Measurements from ENCODE around the gene CUTA. TPM values are rescaled to one million over a fixed set of nuclear protein-coding genes. Genes with fewer than 3 reads are reported as not detected.
A peak's percentile ranks its signal among the peaks of the same experiment; 100 is the strongest.
"Not testable (repeated sequence)": the region's sequence is repeated elsewhere in the genome, so short reads cannot be mapped to it uniquely, and the experiment has no call there.

The CUTA gene
- total RNA-seq, 1 donor from 2014 or later: 153 TPM

- H3K9me3 ChIP-seq: no peaks in the 10 kb centered on the region
- intact Hi-C loops (cut with DNase I): no loop called here
- DNase-seq: no peak
- H3K27me3 ChIP-seq (ENCODE audit: low read depth): no peaks in the 10 kb centered on the region
- H3K4me1 ChIP-seq: peaks cover 28% of the 10 kb centered on the region
- peak; percentile 31 to 33 for ATAC-seq
- H3K27ac ChIP-seq: peak overlapping the region; percentile 79
- no peak for TF ChIP-seq CTCF (IDR thresholded peaks at IDR 0.05)
- no peaks in the 10 kb centered on the region for H3K36me3 ChIP-seq
- H3K4me3 ChIP-seq: no peak overlapping the region
These were observed 43.7 kb downstream of the CUTA start for GRCh38 chr6:33373960-33374910.

GRCh38 chr6:33372526-33373123, 45.3 kb downstream of the CUTA start:
- Histone ChIP-seq H3K4me3 (no peak overlapping the region), H3K4me1 (peaks cover 28% of the 10 kb centered on the region), H3K27ac (no peak overlapping the region), H3K9me3 (no peaks in the 10 kb centered on the region), H3K27me3 (ENCODE audit: low read depth) (no peaks in the 10 kb centered on the region), H3K36me3 (no peaks in the 10 kb centered on the region)
- no peak for ATAC-seq
- DNase-seq: no peak
- intact Hi-C loops (cut with DNase I): no loop called here
- TF ChIP-seq CTCF (IDR thresholded peaks at IDR 0.05): no peak

GRCh38 chr6:33371901-33372300, 46.0 kb downstream of the CUTA start:
- H3K36me3 ChIP-seq; intact Hi-C loops (cut with DNase I); H3K4me3 ChIP-seq; H3K27me3 ChIP-seq (ENCODE audit: low read depth); ATAC-seq; H3K27ac ChIP-seq; DNase-seq; H3K9me3 ChIP-seq: not testable (repeated sequence)
- peaks cover 28% of the 10 kb centered on the region for H3K4me1 ChIP-seq

GRCh38 chr6:33367715-33368025, 50.2 kb downstream of the CUTA start:
- H3K36me3 ChIP-seq; H3K4me3 ChIP-seq; H3K27ac ChIP-seq; DNase-seq; H3K27me3 ChIP-seq (ENCODE audit: low read depth); H3K4me1 ChIP-seq; ATAC-seq; intact Hi-C loops (cut with DNase I); H3K9me3 ChIP-seq: not testable (repeated sequence)

- H3K9me3 ChIP-seq: no peaks in the 10 kb centered on the region
- intact Hi-C loops (cut with DNase I): no loop called here
These were observed 50.7 kb downstream of the CUTA start for GRCh38 chr6:33367009-33367714.

More at GRCh38 chr6:33367009-33367714, 50.7 kb downstream of the CUTA start:
- no peaks in the 10 kb centered on the region for H3K27me3 ChIP-seq (ENCODE audit: low read depth)
- no peak overlapping the region for H3K27ac ChIP-seq
- no peaks in the 10 kb centered on the region for H3K4me1 ChIP-seq
- ATAC-seq (peak in 1 of 2 donors; percentile 40), DNase-seq (no peak)
- H3K4me3 ChIP-seq: no peak overlapping the region
- no peaks in the 10 kb centered on the region for H3K36me3 ChIP-seq
- TF ChIP-seq CTCF (IDR thresholded peaks at IDR 0.05): no peak

Small RNAs within 50 kb of the gene (microRNA-seq; reads per million reads assigned to microRNA genes)
- gene MIR5004 (ENCODE audit: borderline number of aligned reads): not detected

Other genes with a start within 250 kb of the CUTA start
- gene COL11A2, start 225.6 kb downstream of the CUTA start, total RNA-seq: 0.77 TPM
- gene RXRB, start 217.4 kb downstream of the CUTA start, total RNA-seq: 47.4 TPM
- gene SLC39A7, start 217.2 kb downstream of the CUTA start, total RNA-seq: 76.0 TPM
- gene HSD17B8, start 213.5 kb downstream of the CUTA start, total RNA-seq: 13.3 TPM
- gene RING1, start 209.6 kb downstream of the CUTA start, total RNA-seq: 43.1 TPM
- 59.7 TPM for gene VPS52, start 146.2 kb downstream of the CUTA start, total RNA-seq
- 1,662 TPM for gene RPS18, start 146.0 kb downstream of the CUTA start, total RNA-seq
- 19.6 TPM for gene B3GALT4, start 141.0 kb downstream of the CUTA start, total RNA-seq
- gene WDR46, start 128.9 kb downstream of the CUTA start, total RNA-seq: 34.4 TPM
- gene PFDN6, start 128.5 kb downstream of the CUTA start, total RNA-seq: 32.9 TPM
- gene RGL2, start 119.2 kb downstream of the CUTA start, total RNA-seq: 117 TPM
- 206 TPM for gene TAPBP, start 104.0 kb downstream of the CUTA start, total RNA-seq
- gene ZBTB22, start 100.4 kb downstream of the CUTA start, total RNA-seq: 27.5 TPM
- 36.0 TPM for gene DAXX, start 95.1 kb downstream of the CUTA start, total RNA-seq
- 2.7 TPM for gene KIFC1, start 26.3 kb downstream of the CUTA start, total RNA-seq
- gene PHF1, start 7.1 kb downstream of the CUTA start, total RNA-seq: 69.7 TPM
- gene SYNGAP1, start 2.0 kb upstream of the CUTA start, total RNA-seq: 21.6 TPM
- gene ZBTB9, start 36.5 kb upstream of the CUTA start, total RNA-seq: 9.5 TPM
- 22.3 TPM for gene BAK1, start 162.2 kb upstream of the CUTA start, total RNA-seq
- gene ITPR3, start 203.2 kb upstream of the CUTA start, total RNA-seq: 74.7 TPM

Data from lower lobe of right lung (tissue), 2 donors.